ENCODE measurements around the gene PCDHGC4.

Gene PCDHGC4

DNA sequence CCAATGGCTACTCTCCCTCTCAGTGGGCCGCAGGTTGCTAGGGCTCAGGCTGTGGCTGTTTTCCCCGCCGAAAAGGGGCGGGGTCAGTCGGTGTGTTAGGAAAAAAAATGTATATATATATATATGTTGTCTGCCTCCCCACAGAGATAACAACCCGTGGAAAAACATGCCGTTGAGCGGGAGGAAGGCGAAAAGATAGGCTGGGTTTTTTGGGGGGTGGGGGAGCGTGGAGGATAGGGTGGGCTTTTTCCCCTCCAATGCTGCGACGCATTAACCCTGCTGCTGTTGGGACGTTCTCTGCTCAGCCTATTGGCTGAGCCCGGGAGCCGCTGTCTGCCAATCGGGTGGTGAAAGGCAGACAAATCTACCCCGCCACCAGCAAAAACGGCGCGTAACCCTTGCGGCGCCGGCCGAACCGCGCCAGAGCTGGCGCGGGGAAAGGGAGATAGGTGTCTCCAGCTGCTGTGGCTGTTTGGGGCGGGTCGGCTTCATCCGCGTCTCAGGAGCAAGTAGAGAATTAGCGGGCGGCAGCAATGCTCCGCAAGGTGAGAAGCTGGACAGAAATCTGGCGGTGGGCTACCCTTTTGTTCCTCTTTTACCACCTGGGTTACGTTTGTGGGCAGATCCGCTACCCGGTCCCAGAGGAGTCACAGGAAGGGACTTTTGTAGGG lies at the start of gene PCDHGC4:
Gene PCDHGC4 (plus strand): TSS at position 390 of the 671 bp plus-strand sequence. CDS start 144 bp downstream, at position 534.
- DNase-seq (ENCODE audit: low read depth): no peak

DNA sequence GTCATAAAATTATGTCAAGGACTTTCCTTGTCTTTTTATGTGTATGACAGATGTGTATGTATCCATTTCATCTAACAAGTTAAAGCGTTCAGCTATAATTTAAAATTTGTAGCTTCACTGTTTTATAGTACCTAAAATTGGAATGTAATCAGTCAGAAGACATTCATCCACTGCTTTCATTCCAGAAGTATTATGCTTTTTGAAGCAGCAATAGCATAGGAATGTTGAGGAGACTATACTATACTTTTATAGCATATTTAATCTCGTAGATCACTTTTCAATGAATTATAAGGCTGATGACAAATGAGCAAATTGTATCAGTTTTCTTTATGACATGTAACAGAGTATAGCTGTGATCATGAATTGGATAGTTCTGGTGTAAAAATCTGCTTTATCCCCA lies 47.6 kb upstream of the PCDHGC4 start:
- no peak for DNase-seq (ENCODE audit: low read depth)

DNA sequence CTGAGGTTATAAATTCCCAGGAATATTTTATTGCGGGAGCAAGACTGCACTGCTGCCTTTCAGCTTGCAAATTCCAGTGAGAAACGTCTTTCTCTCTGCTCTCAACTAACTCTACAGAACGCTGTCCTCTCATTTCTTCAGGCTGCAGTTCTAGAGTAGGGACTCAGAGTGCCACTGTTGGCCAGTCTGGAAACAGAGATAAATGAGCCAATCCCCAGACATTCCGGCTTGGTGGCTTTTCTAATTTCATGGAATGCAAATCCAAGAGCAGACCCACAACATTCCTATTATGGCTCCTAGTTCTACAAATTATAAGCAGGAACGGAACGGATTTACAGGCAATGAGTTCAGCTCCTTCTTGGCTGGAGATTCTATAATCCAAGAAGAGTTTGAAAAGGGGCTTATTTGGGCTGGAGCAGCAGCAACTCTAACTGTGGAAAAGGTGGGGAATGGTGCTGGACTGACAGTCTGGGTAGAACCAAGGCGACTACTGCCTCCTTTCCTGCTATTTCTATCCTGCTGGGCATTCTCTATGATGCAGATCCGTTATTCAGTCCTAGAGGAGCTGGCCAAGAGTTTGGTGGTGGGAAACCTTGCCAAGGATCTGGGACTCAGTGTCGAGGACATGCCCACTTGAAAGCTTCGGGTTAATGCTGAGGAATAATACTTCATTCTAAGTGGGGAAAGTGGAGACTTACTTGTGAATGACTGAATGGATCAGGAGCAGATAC lies 45.3 kb upstream of the PCDHGC4 start:
- DNase-seq (ENCODE audit: low read depth): no peak

DNA sequence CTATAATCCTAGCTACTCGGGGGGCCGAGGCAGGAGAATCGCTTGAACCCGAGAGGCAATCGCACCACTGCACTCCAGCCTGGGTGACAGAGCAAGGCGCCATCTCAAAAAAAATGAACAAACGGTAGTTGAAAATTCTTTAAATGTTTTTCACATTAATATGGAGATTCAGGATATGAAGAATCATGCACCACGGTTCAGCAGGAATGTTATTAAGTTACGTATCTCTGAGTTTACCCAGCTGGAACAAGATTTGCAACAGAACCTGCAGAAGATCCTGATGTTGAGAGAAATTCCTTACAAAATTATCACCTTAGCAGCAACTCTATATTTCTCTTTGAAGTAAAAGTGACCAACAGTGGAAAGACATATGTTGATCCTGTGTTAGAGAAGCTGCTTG lies 44.5 kb upstream of the PCDHGC4 start:
- no peak for DNase-seq (ENCODE audit: low read depth)

DNA sequence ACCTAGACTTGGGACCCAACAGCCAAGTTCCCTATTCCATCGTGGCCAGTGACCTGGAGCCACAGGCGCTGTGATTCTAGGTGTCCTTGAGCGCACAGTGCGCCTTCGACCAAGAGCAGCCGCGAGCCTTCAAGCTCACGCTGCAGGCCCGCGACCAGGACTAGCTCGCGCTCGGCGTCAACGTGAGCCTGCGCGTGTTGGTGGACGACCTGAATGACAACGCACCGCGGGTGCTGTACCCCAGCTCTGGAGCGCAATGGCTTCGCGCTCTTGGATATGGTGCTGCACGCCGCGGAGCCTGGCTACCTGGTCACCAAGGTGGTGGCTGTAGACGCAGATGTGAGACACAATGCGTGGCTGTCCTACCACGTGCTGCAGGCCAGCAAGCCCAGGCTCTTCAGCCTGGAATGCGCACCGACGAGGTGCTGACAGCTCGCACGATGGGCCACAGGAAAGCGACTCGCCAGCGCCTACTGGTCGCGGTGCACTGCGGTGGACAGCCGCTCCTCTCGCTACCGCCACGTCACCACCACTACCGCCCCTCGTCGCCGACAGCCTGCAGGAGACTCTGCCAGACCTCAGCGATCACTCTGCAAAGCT lies 43.2 kb upstream of the PCDHGC4 start:
- DNase-seq (ENCODE audit: low read depth): no peak

GRCh38 chr5:141465351-141465750 lies 19.5 kb upstream of the PCDHGC4 start:
- no peak for DNase-seq (ENCODE audit: low read depth)

- peak; percentile 61 for DNase-seq (ENCODE audit: low read depth)
Observed at GRCh38 chr5:141475625-141476131, 9.2 kb upstream of the PCDHGC4 start, which contains the start of gene PCDHGC3. Gene PCDHGC3 (plus strand): TSS chr5:141475966. CDS start chr5:141476117, 151 bp downstream.

- DNase-seq (ENCODE audit: low read depth): no peak
Observed at GRCh38 chr5:141476132-141476911, 8.5 kb upstream of the PCDHGC4 start.

GRCh38 chr5:141477044-141477575 lies 7.7 kb upstream of the PCDHGC4 start:
- no peak for DNase-seq (ENCODE audit: low read depth)

DNA sequence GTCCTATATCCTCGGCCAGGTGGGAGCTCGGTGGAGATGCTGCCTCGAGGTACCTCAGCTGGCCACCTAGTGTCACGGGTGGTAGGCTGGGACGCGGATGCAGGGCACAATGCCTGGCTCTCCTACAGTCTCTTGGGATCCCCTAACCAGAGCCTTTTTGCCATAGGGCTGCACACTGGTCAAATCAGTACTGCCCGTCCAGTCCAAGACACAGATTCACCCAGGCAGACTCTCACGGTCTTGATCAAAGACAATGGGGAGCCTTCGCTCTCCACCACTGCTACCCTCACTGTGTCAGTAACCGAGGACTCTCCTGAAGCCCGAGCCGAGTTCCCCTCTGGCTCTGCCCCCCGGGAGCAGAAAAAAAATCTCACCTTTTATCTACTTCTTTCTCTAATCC lies 7.0 kb upstream of the PCDHGC4 start:
- DNase-seq (ENCODE audit: low read depth): no peak

GRCh38 chr5:141478321-141478945 lies 6.4 kb upstream of the PCDHGC4 start:
- no peak for DNase-seq (ENCODE audit: low read depth)

DNA sequence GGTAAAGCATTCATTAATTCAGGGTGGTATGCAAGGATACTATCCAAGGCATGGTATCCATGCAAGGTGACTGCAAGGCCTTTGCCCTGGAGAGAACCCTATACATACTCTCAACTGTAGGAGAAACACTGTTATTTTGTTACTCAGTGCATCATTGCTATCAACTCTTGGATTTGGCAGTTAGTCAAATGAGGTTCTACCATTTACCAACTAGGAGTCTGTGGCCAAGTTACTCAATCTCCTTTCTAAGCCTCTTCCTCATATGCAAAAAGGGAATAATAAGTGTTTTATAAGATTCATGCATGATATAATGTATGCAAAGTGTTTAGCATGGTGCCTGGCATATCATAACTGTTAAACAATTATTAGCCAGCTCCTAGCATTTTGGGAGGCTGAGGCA lies 5.1 kb upstream of the PCDHGC4 start:
- no peak for DNase-seq (ENCODE audit: low read depth)

GRCh38 chr5:141483902-141484301 lies 928 bp upstream of the PCDHGC4 start:
- no peak for DNase-seq (ENCODE audit: low read depth)

GRCh38 chr5:141484310-141484640 lies 555 bp upstream of the PCDHGC4 start:
- DNase-seq (ENCODE audit: low read depth): no peak

GRCh38 chr5:141485321-141486055 lies 658 bp downstream of the PCDHGC4 start:
- DNase-seq (ENCODE audit: low read depth): no peak

DNA sequence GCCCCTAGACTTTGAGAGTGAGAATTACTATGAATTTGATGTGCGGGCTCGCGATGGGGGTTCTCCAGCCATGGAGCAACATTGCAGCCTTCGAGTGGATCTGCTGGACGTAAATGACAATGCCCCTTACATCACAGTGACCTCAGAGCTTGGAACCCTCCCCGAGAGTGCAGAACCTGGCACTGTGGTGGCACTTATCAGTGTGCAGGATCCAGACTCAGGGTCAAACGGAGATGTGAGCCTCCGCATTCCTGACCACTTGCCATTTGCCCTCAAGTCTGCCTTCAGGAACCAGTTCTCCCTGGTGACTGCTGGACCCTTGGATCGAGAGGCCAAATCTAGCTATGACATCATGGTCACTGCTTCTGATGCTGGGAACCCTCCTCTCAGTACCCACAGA lies 1.3 kb downstream of the PCDHGC4 start:
- DNase-seq (ENCODE audit: low read depth): no peak

DNA sequence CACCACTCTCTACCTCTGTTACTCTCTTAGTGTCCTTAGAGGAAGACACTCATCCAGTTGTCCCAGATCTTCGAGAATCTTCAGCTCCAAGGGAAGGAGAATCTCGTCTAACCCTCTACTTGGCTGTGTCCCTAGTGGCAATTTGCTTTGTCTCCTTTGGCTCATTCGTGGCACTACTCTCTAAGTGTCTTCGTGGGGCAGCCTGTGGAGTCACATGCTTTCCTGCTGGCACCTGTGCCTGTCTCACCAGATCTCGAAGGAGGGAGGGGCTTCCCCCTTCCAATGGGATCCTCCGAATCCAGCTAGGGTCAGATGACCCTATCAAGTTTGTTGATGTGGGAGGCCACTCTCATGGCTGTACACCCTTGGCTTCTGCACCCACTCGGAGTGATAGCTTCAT lies 2.3 kb downstream of the PCDHGC4 start:
- no peak for DNase-seq (ENCODE audit: low read depth)

DNA sequence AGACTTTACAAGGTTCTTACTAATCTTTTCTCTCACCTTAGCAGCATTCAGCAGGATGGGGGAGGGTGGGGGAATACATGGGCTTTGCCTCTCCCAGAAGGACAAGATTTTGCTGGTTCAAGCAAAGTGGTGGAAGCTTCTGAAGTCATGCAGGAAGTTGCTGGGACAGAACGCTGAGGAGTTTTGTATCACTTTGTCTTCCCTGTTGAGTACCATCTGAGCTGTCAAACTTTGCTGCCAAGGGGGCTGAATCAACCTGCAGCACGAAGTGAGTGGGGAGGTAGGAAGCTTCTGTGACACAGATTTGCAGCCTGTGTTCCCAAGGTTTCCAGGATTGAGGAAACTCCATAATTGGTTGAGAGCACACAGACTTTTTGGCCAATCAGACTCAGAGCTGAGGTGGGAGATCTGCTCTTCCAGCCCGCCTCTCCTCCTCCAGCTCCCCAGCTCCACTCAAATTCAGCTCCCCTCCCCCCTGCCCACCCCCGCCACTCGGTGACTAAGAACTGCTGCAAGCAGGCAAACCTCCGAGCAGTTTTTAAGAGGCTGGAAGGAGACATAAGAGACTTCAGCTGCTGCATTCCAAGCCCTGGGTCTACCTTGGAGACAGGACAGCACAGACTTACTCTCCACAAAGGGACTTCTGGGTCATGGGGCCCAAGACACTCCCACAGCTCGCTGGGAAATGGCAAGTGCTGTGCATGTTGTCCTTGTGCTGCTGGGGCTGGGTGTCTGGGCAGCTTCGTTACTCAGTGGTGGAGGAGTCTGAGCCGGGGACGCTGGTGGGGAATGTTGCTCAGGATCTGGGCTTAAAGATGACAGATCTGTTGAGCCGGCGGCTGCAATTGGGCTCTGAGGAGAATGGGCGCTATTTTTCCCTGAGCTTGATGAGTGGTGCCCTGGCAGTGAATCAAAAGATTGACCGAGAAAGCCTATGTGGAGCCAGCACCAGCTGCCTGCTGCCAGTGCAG lies 4.0 kb downstream of the PCDHGC4 start, which contains the start of gene PCDHGC5:
Gene PCDHGC5 (plus strand): TSS at position 491 of the 971 bp plus-strand sequence. CDS start 160 bp downstream, at position 651.
- no peak for DNase-seq (ENCODE audit: low read depth)

DNA sequence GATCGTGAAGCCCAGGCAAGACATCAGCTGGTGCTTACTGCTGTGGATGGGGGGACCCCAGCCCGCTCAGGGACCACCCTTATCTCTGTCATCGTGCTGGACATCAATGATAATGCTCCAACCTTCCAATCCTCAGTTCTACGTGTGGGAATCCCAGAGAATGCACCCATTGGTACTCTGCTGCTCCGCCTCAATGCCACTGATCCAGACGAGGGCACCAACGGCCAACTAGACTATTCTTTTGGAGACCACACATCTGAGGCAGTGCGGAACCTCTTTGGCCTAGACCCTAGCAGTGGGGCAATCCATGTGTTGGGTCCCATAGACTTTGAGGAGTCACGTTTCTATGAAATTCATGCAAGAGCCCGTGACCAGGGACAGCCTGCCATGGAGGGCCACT lies 5.0 kb downstream of the PCDHGC4 start:
- no peak for DNase-seq (ENCODE audit: low read depth)

DNA sequence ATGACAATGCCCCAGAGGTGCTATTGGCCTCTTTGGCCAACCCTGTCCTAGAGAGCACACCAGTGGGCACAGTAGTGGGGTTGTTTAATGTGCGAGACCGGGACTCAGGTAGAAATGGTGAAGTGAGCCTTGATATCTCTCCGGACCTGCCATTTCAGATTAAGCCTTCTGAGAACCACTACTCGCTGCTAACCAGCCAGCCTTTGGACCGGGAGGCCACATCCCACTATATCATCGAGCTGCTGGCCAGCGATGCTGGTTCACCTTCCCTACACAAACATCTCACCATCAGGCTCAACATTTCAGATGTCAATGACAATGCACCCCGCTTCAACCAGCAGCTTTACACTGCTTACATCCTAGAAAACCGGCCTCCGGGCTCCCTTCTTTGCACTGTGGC lies 5.4 kb downstream of the PCDHGC4 start:
- no peak for DNase-seq (ENCODE audit: low read depth)
